Measurements from ENCODE around the gene TMEFF1. TPM values are rescaled to one million over a fixed set of nuclear protein-coding genes. Genes with fewer than 3 reads are reported as not detected.

The TMEFF1 gene
- total RNA-seq, 2 donors from 2014 or later = 0.19 to 0.50 TPM

DNA sequence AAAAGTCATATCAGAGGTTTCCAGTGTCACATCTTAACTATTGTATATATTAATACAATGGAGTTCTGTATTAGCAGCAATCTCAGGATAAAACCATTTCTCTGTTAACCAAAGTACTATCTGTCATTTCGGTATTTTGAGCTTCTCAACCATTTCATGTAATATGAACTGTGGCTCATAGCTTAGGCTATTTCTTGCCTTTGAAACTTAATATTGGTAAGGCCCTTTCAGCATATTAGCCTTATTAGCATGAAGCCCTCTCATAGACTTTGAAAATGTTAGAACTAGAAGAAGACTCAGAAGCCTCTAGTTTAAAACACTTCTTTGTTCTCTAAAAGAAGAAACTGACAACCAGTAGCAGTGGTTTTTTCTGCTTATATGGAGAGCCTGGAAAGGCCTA is 105.7 kb downstream of the TMEFF1 start:
- no peaks in the 10 kb centered on the region for H3K9me3 Mint-ChIP-seq
- no peaks in the 10 kb centered on the region for H3K4me1 Mint-ChIP-seq (ENCODE audit: low read depth)
- DNase-seq = no peak
- H3K4me3 Mint-ChIP-seq = no peak overlapping the region
- no peak for ATAC-seq (replicated peaks in 1 of 2)
- H3K27me3 Mint-ChIP-seq (ENCODE audit: low read depth) = no peaks in the 10 kb centered on the region
- H3K27ac Mint-ChIP-seq = no peak overlapping the region
- no peaks in the 10 kb centered on the region for H3K36me3 Mint-ChIP-seq (ENCODE audit: insufficient read depth in 2 of 2)

DNA sequence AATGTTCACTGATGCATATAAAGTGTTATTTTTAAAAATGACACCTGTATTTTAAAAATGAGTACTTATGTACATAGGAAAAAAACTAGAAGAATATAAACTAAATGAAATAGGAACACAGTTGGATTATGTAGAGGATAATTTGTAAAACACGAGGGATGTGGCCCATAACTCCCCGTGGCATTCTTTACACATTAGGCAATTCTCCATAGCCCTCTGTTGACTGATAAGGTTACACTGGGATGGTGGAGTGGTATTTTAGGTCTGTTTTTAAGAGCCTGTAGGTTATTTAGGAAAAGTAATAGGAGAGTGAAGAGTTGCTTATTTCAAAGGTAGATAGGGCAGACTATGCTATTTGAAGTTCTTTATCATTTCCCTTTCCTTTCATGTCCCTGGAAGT is 106.7 kb downstream of the TMEFF1 start:
- ATAC-seq (replicated peaks in 1 of 2) = no peak
- H3K9me3 Mint-ChIP-seq = no peaks in the 10 kb centered on the region
- H3K27ac Mint-ChIP-seq = no peak overlapping the region
- H3K36me3 Mint-ChIP-seq (ENCODE audit: insufficient read depth in 2 of 2) = no peaks in the 10 kb centered on the region
- no peak for DNase-seq
- H3K27me3 Mint-ChIP-seq (ENCODE audit: low read depth) = no peaks in the 10 kb centered on the region
- H3K4me3 Mint-ChIP-seq = no peak overlapping the region
- no peaks in the 10 kb centered on the region for H3K4me1 Mint-ChIP-seq (ENCODE audit: low read depth)

DNA sequence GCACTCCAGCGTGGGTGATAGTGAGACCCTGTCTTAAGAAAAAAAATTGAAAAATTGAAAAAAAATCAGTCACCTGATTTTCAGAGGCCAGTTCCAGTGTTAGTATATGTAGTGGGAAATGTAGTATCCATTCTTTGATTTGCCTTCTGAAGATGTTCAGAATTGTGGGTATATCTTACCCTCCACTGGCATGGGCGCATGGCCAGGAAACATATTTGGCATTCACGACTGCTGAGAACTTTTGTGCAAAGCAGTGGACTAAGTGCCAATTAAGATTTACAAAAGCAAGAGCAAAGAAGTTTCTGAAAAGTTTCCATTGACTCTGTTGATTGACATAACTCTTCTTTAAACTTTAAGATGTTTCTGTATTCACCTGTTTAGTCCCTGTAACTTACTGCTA is 107.3 kb downstream of the TMEFF1 start:
- no peaks in the 10 kb centered on the region for H3K27me3 Mint-ChIP-seq (ENCODE audit: low read depth)
- no peak for ATAC-seq (replicated peaks in 1 of 2)
- no peak for DNase-seq
- H3K4me1 Mint-ChIP-seq (ENCODE audit: low read depth) = no peaks in the 10 kb centered on the region
- no peaks in the 10 kb centered on the region for H3K36me3 Mint-ChIP-seq (ENCODE audit: insufficient read depth in 2 of 2)
- H3K9me3 Mint-ChIP-seq = no peaks in the 10 kb centered on the region
- H3K27ac Mint-ChIP-seq = no peak overlapping the region
- H3K4me3 Mint-ChIP-seq = no peak overlapping the region

DNA sequence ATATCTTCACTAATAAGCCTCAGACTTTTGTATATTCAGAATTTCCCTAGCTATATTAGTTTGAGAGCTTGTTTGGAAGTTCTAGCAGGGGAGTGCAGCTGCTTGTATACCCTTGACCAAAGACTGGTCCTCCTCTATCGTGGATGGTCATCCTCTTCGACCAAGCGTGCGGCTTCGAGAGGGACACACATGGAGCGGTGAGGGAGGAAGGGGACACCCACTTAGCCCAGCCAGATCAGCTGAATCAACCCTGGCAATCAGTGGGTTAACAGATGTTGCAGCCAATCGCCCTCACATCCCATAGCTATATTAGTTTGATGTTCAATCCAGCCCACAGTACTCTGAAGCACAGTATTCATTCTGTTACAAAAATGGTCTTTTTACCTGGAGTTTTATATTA is 108.1 kb downstream of the TMEFF1 start:
- Mint-ChIP-seq H3K27ac (no peak overlapping the region), H3K27me3 (ENCODE audit: low read depth) (no peaks in the 10 kb centered on the region), H3K36me3 (ENCODE audit: insufficient read depth in 2 of 2) (no peaks in the 10 kb centered on the region), H3K9me3 (no peaks in the 10 kb centered on the region), H3K4me1 (ENCODE audit: low read depth) (no peaks in the 10 kb centered on the region), H3K4me3 (no peak overlapping the region)
- ATAC-seq (replicated peaks in 1 of 2) (no peak), DNase-seq (no peak)

GRCh38 chr9:100581661-100582060 is 108.7 kb downstream of the TMEFF1 start:
- Mint-ChIP-seq H3K36me3 (ENCODE audit: insufficient read depth in 2 of 2) (no peaks in the 10 kb centered on the region), H3K27me3 (ENCODE audit: low read depth) (no peaks in the 10 kb centered on the region), H3K4me1 (ENCODE audit: low read depth) (no peaks in the 10 kb centered on the region), H3K27ac (no peak overlapping the region), H3K4me3 (no peak overlapping the region), H3K9me3 (no peaks in the 10 kb centered on the region)
- ATAC-seq (replicated peaks in 1 of 2) = no peak
- no peak for DNase-seq

GRCh38 chr9:100583014-100583802 is 110.3 kb downstream of the TMEFF1 start:
- H3K27me3 Mint-ChIP-seq (ENCODE audit: low read depth) = no peaks in the 10 kb centered on the region
- no peaks in the 10 kb centered on the region for H3K36me3 Mint-ChIP-seq (ENCODE audit: insufficient read depth in 2 of 2)
- ATAC-seq (replicated peaks in 1 of 2) = no peak
- no peak overlapping the region for H3K4me3 Mint-ChIP-seq
- no peaks in the 10 kb centered on the region for H3K9me3 Mint-ChIP-seq
- H3K27ac Mint-ChIP-seq = no peak overlapping the region
- no peaks in the 10 kb centered on the region for H3K4me1 Mint-ChIP-seq (ENCODE audit: low read depth)
- no peak for DNase-seq

DNA sequence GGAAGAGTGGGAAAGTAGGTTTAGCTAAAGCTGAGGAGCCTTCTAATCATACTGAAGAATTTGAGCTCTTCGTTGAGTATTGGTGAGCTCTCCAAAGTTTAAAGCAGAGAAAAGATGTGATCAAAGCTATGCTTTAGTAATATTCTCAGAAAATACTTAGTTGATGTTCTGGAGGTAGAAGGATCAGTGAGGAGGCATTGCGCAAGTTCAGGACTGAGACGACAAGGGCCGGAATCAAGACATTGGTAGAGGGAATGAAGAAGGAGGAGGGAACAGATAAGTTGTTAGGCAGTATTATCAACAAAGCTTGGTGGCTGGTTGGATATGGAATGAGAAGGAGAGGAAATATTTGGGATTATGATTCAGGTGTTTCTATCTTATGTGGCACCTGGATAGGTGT is 112.0 kb downstream of the TMEFF1 start:
- no peaks in the 10 kb centered on the region for H3K27me3 Mint-ChIP-seq (ENCODE audit: low read depth)
- H3K36me3 Mint-ChIP-seq (ENCODE audit: insufficient read depth in 2 of 2) = no peaks in the 10 kb centered on the region
- H3K27ac Mint-ChIP-seq = no peak overlapping the region
- no peaks in the 10 kb centered on the region for H3K9me3 Mint-ChIP-seq
- no peak overlapping the region for H3K4me3 Mint-ChIP-seq
- DNase-seq (no peak), ATAC-seq (replicated peaks in 1 of 2) (no peak)
- H3K4me1 Mint-ChIP-seq (ENCODE audit: low read depth) = no peaks in the 10 kb centered on the region

- no peak overlapping the region for H3K4me3 Mint-ChIP-seq
- no peaks in the 10 kb centered on the region for H3K27me3 Mint-ChIP-seq (ENCODE audit: low read depth)
- DNase-seq = no peak
- H3K9me3 Mint-ChIP-seq = no peaks in the 10 kb centered on the region
- H3K27ac Mint-ChIP-seq = no peak overlapping the region
- H3K4me1 Mint-ChIP-seq (ENCODE audit: low read depth) = no peaks in the 10 kb centered on the region
- no peak for ATAC-seq (replicated peaks in 1 of 2)
- no peaks in the 10 kb centered on the region for H3K36me3 Mint-ChIP-seq (ENCODE audit: insufficient read depth in 2 of 2)
These were observed 113.1 kb downstream of the TMEFF1 start for GRCh38 chr9:100586093-100586492.

GRCh38 chr9:100587375-100587774 is 114.4 kb downstream of the TMEFF1 start:
- ATAC-seq (replicated peaks in 1 of 2) (no peak), DNase-seq (no peak)
- no peaks in the 10 kb centered on the region for H3K4me1 Mint-ChIP-seq (ENCODE audit: low read depth)
- H3K36me3 Mint-ChIP-seq (ENCODE audit: insufficient read depth in 2 of 2) = no peaks in the 10 kb centered on the region
- H3K4me3 Mint-ChIP-seq = no peak overlapping the region
- H3K9me3 Mint-ChIP-seq = no peaks in the 10 kb centered on the region
- H3K27ac Mint-ChIP-seq = no peak overlapping the region
- H3K27me3 Mint-ChIP-seq (ENCODE audit: low read depth) = no peaks in the 10 kb centered on the region

GRCh38 chr9:100589582-100589981 is 116.6 kb downstream of the TMEFF1 start:
- Mint-ChIP-seq H3K36me3 (ENCODE audit: insufficient read depth in 2 of 2) (no peaks in the 10 kb centered on the region), H3K9me3 (no peaks in the 10 kb centered on the region), H3K4me3 (no peak overlapping the region), H3K4me1 (ENCODE audit: low read depth) (no peaks in the 10 kb centered on the region), H3K27me3 (ENCODE audit: low read depth) (no peaks in the 10 kb centered on the region), H3K27ac (no peak overlapping the region)
- ATAC-seq (replicated peaks in 1 of 2) (no peak), DNase-seq (no peak)

DNA sequence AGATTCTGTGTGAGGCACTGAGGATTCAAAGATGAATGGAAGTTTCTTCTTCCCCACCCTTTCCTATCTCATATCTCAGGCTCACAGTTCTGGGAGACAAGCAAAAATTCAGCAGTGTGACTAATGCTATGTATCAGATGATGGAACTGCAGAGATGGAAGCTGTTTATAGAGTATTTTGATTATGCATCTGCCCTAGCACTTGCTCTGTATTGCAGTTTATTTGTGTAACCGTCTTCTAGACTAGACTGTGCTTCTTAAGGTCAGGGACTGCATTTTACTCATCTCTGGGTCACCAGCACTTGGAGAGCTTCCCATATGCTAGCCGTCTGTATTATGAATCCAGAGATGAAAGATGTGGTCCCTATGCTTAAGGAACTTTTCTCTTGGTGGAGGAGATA is 117.5 kb downstream of the TMEFF1 start:
- Mint-ChIP-seq H3K27me3 (ENCODE audit: low read depth) (no peaks in the 10 kb centered on the region), H3K4me1 (ENCODE audit: low read depth) (no peaks in the 10 kb centered on the region), H3K9me3 (no peaks in the 10 kb centered on the region), H3K27ac (no peak overlapping the region), H3K4me3 (no peak overlapping the region), H3K36me3 (ENCODE audit: insufficient read depth in 2 of 2) (no peaks in the 10 kb centered on the region)
- DNase-seq = no peak
- no peak for ATAC-seq (replicated peaks in 1 of 2)

DNA sequence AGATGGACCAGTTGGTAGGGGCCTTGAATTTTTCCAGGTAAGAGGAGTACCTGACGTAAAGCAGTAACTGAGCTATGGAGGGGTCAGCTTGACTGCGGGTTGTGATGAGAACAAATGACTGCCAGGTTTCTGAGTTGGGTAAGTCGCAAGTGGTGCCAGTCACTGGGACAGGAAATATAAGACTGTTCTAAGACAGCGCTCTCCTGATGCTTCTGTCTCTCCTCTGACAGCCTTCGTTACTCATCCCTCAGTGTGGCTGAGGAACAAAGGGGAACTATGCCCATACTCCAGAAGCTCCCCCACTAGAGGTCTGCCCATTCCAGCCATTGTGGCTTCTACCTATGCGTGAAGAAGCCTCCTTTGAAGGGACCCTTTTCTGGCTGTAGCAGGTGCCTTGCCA is 118.2 kb downstream of the TMEFF1 start:
- H3K4me3 Mint-ChIP-seq = no peak overlapping the region
- H3K36me3 Mint-ChIP-seq (ENCODE audit: insufficient read depth in 2 of 2) = no peaks in the 10 kb centered on the region
- ATAC-seq (replicated peaks in 1 of 2) = no peak
- no peaks in the 10 kb centered on the region for H3K27me3 Mint-ChIP-seq (ENCODE audit: low read depth)
- no peak overlapping the region for H3K27ac Mint-ChIP-seq
- no peaks in the 10 kb centered on the region for H3K9me3 Mint-ChIP-seq
- DNase-seq = no peak
- no peaks in the 10 kb centered on the region for H3K4me1 Mint-ChIP-seq (ENCODE audit: low read depth)

DNA sequence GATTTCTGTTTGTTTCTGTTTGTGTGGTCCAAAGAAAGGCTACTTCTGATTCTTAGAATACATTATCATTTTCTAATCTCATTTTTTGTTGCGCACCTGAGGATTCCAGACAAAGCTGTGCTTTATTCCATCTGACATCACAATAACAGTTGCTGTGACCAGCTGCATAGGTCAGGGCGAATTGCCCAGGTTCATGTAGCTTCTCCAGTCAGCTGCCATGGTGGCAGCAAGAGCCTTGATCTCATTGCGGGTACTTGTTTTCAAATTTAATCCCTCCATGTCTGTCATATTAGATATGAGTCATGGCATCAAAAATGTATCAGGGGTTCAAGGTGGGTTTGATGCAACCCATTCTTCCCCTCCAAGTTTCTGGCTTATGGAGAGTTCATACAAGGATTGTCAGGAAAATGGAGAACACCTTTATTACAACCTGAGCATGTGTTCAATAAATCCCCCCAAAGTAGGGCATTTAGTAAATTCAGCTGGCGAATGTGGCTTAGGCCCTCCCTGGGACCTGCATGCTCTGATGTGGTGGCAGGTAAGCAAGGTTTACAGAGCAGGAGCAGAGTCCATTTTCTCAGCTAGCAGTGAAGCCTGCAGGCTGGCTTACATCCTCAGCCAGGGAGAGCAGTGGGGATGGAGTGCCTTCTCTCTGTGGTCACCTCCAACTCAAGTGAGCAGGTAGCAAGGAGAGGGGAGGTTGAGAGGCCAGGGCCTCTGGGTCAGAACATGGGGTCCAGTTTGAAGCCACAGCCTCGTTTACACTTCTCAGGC is 118.9 kb downstream of the TMEFF1 start:
- H3K4me1 Mint-ChIP-seq (ENCODE audit: low read depth) = no peaks in the 10 kb centered on the region
- peaks cover 3% of the 10 kb centered on the region for H3K27me3 Mint-ChIP-seq (ENCODE audit: low read depth)
- no peak for ATAC-seq (replicated peaks in 1 of 2)
- H3K9me3 Mint-ChIP-seq = no peaks in the 10 kb centered on the region
- no peak overlapping the region for H3K27ac Mint-ChIP-seq
- no peaks in the 10 kb centered on the region for H3K36me3 Mint-ChIP-seq (ENCODE audit: insufficient read depth in 2 of 2)
- DNase-seq = no peak
- no peak overlapping the region for H3K4me3 Mint-ChIP-seq
